Body of pancreas (tissue), 4 donors: Measurements from ENCODE around the gene PAPOLA.

Source experiments
- CTCF ChIP-seq, 7 experiments: fragments of 450-650 bp in 4 of 7; fragments of 200-600 bp in 3 of 7; sonication (generic) in 3 of 7; IDR thresholded peaks; one replicate each; pipeline ENCODE4 v1.5.1; 2016 to 2019; ENCODE audit warnings: antibody characterized with exemption in 7 of 7
- POLR2A ChIP-seq, 3 donors: fragments of 450-650 bp; IDR thresholded peaks; one replicate each; pipeline ENCODE4 v1.6.1; 2016; ENCODE audit warnings: antibody characterized with exemption in 3 of 3, mild to moderate bottlenecking in 2 of 3

GRCh38 chr14:96525452-96525851, 23.3 kb downstream of the PAPOLA start:
- TF ChIP-seq CTCF (IDR thresholded peaks at IDR 0.05) = no peak
- TF ChIP-seq POLR2A (IDR thresholded peaks at IDR 0.05) = no peak
